Sigmoid colon (tissue), 4 donors: ENCODE measurements around the gene ZNF134.

Experiments used
- EP300 ChIP-seq, 4 donors: sonication (generic); formaldehyde crosslinking; IDR thresholded peaks; one replicate each; pipeline ENCODE4 v1.6.1; 2017; ENCODE audit warnings: antibody characterized with exemption in 4 of 4
- POLR2A ChIP-seq, 2 donors: fragments of 450-650 bp; IDR thresholded peaks; one replicate each; pipeline ENCODE4 v1.6.1; 2016; ENCODE audit warnings: antibody characterized with exemption in 2 of 2, mild to moderate bottlenecking in 2 of 2, moderate library complexity in 2 of 2
- POLR2AphosphoS5 ChIP-seq, 4 donors: sonication (generic); formaldehyde crosslinking; IDR thresholded peaks; one replicate each; pipeline ENCODE4 v1.6.1; 2017; ENCODE audit warnings: antibody characterized with exemption in 4 of 4
- TF ChIP-seq, protein P1 (sequence below), 4 experiments: fragments of 450-650 bp in 3 of 4; fragments of 200-600 bp in 1 of 4; IDR thresholded peaks; one replicate each; pipeline ENCODE4 v1.5.1; 2016 to 2019; ENCODE audit warnings: antibody characterized with exemption in 4 of 4, mild to moderate bottlenecking in 3 of 4, moderate library complexity in 2 of 4

DNA sequence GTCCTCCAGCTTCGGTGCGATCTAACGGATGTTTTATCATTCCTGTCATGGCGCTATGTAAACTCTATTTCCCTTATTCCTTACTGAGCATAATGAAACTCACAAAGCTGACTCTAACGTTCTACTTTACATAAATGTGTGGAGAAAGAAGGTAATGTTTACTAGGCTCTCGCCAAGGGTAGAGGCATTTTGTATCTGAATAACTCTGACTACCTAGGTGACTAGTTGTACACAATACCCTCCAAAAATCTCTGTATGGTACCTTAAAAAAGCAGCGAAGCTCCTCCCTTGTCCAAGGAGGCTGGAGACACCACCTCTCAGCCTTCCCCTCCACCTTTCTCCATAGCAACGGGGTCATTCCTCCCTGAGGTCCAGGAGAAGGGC is 14.7 kb upstream of the ZNF134 start:
- TF ChIP-seq, protein P1, sequence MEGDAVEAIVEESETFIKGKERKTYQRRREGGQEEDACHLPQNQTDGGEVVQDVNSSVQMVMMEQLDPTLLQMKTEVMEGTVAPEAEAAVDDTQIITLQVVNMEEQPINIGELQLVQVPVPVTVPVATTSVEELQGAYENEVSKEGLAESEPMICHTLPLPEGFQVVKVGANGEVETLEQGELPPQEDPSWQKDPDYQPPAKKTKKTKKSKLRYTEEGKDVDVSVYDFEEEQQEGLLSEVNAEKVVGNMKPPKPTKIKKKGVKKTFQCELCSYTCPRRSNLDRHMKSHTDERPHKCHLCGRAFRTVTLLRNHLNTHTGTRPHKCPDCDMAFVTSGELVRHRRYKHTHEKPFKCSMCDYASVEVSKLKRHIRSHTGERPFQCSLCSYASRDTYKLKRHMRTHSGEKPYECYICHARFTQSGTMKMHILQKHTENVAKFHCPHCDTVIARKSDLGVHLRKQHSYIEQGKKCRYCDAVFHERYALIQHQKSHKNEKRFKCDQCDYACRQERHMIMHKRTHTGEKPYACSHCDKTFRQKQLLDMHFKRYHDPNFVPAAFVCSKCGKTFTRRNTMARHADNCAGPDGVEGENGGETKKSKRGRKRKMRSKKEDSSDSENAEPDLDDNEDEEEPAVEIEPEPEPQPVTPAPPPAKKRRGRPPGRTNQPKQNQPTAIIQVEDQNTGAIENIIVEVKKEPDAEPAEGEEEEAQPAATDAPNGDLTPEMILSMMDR (IDR thresholded peaks at IDR 0.05), result no peak
- TF ChIP-seq POLR2A (IDR thresholded peaks at IDR 0.05) (no peak), EP300 (IDR thresholded peaks at IDR 0.05) (no peak), POLR2AphosphoS5 (IDR thresholded peaks at IDR 0.05) (no peak)
